IMR-90 (cell line): ENCODE data around the gene SIK3. TPM values are rescaled to one million over a fixed set of nuclear protein-coding genes. Genes with fewer than 3 reads are reported as not detected.

Experiments
- ATAC-seq: fragments of 200-7000 bp; cut with Tn5 transposase; 2 replicates; pipeline ENCODE4 v1.9.1; 2020; ENCODE audit warnings: low read depth, mild to moderate bottlenecking, moderate library complexity
- BruUV-seq: library from RNA; stranded (reverse); fragments of 400-500 nt; replicated peaks from 2 replicates; lab custom pipeline; 2021; lab: Mats Ljungman, UMichigan
- CTCF ChIA-PET: fragments of 300-600 bp; formaldehyde crosslinking; extraction: SDS; loops from one replicate; lab custom pipeline; 2021; ENCODE audit warnings: antibody characterized with exemption; lab: Yijun Ruan, JAX
- POLR2A ChIA-PET: fragments of 300-600 bp; sonication (Branson Sonifier 250); formaldehyde crosslinking; loops from one replicate; lab custom pipeline; 2022; ENCODE audit warnings: antibody characterized with exemption; ENCODE audit not compliant: unreplicated experiment; lab: Charles Lee
- DNase-seq: peaks from one replicate; pipeline ENCODE4 v3.0.0; 2013
- H2AFZ ChIP-seq: replicated peaks from 2 replicates; pipeline ENCODE3; 2013; ENCODE audit warnings: low read length, mild to moderate bottlenecking; ENCODE audit not compliant: poor library complexity
- H2AK5ac ChIP-seq: 2 replicates; pipeline ENCODE4 v1.6.1; 2013; ENCODE audit warnings: low read depth, low read length, inconsistent platforms
- H2AK9ac ChIP-seq: replicated peaks from 2 replicates; pipeline ENCODE3; 2013; ENCODE audit warnings: mild to moderate bottlenecking, low read depth, low read length, moderate library complexity; ENCODE audit not compliant: poor library complexity
- H2BK120ac ChIP-seq: 2 replicates; pipeline ENCODE4 v1.6.1; 2013; ENCODE audit warnings: low read depth, low read length, inconsistent platforms
- H2BK15ac ChIP-seq: 3 replicates; pipeline ENCODE4 v1.6.1; 2013; ENCODE audit warnings: low read depth, low read length, inconsistent platforms
- H2BK20ac ChIP-seq: 2 replicates; pipeline ENCODE4 v1.6.1; 2013; ENCODE audit warnings: low read depth, mild to moderate bottlenecking, inconsistent platforms, low read length, moderate library complexity
- H2BK5ac ChIP-seq: 2 replicates; pipeline ENCODE4 v1.6.1; 2013; ENCODE audit warnings: mild to moderate bottlenecking, low read depth, low read length, inconsistent platforms; ENCODE audit not compliant: poor library complexity, severe bottlenecking
- H3K14ac ChIP-seq: replicated peaks from 2 replicates; pipeline ENCODE4 v1.6.1; 2013; ENCODE audit warnings: low read depth, low read length, inconsistent platforms
- H3K18ac ChIP-seq: 2 replicates; pipeline ENCODE4 v1.6.1; 2013; ENCODE audit warnings: low read depth, low read length, control low read depth
- H3K23ac ChIP-seq: 2 replicates; pipeline ENCODE4 v1.6.1; 2013; ENCODE audit warnings: low read depth, low read length, inconsistent platforms
- H3K27ac ChIP-seq: 2 replicates; pipeline ENCODE4 v1.5.1; 2013; ENCODE audit warnings: mild to moderate bottlenecking, control low read depth, low read length; ENCODE audit not compliant: insufficient read depth
- H3K27me3 ChIP-seq: 2 replicates; pipeline ENCODE4 v1.6.1; 2013; ENCODE audit warnings: low read length; ENCODE audit not compliant: control insufficient read depth, insufficient read depth
- H3K36me3 ChIP-seq: 2 replicates; pipeline ENCODE4 v1.6.1; 2013; ENCODE audit warnings: low read length, mixed read lengths; ENCODE audit not compliant: control insufficient read depth, insufficient read depth
- H3K4ac ChIP-seq: 2 replicates; pipeline ENCODE4 v1.6.1; 2013; ENCODE audit warnings: low read depth, low read length, inconsistent platforms
- H3K4me1 ChIP-seq: 2 replicates; pipeline ENCODE4 v1.6.1; 2013; ENCODE audit warnings: low read length, mixed read lengths; ENCODE audit not compliant: control insufficient read depth, insufficient read depth
- H3K4me2 ChIP-seq: 2 replicates; pipeline ENCODE4 v1.6.1; 2013; ENCODE audit warnings: low read depth, mild to moderate bottlenecking, control low read depth, low read length, moderate library complexity
- H3K4me3 ChIP-seq: 2 replicates; pipeline ENCODE4 v1.5.1; 2013; ENCODE audit warnings: low read depth, mild to moderate bottlenecking, control low read depth, low read length, moderate library complexity; ENCODE audit not compliant: insufficient read depth
- H3K56ac ChIP-seq: 2 replicates; pipeline ENCODE4 v1.6.1; 2013; ENCODE audit warnings: low read length, inconsistent platforms; ENCODE audit not compliant: insufficient read depth; ENCODE audit errors: extremely low read depth
- H3K79me1 ChIP-seq, 2 experiments: 2 replicates each; pipeline ENCODE4 v1.6.1; 2013; ENCODE audit warnings: low read length in 2 of 2, inconsistent platforms in 1 of 2, low read depth in 1 of 2
- H3K9ac ChIP-seq: 2 replicates; pipeline ENCODE4 v1.6.1; 2013; ENCODE audit warnings: low read depth, low read length, control low read depth
- H3K9me1 ChIP-seq: 2 replicates; pipeline ENCODE4 v1.6.1; 2013; ENCODE audit warnings: low read length, inconsistent platforms; ENCODE audit not compliant: insufficient read depth
- H3K9me3 ChIP-seq: 2 replicates; pipeline ENCODE4 v1.6.1; 2013; ENCODE audit warnings: low read length; ENCODE audit not compliant: control insufficient read depth, insufficient read depth
- H4K20me1 ChIP-seq: 2 replicates; pipeline ENCODE4 v1.6.1; 2013; ENCODE audit warnings: low read length, inconsistent platforms; ENCODE audit not compliant: insufficient read depth
- H4K5ac ChIP-seq: 2 replicates; pipeline ENCODE4 v1.6.1; 2013; ENCODE audit warnings: mild to moderate bottlenecking, low read depth, low read length, control low read depth
- H4K8ac ChIP-seq, 2 experiments: 2 replicates each; pipeline ENCODE4 v1.6.1; 2013; ENCODE audit warnings: low read depth in 2 of 2, low read length in 2 of 2, control low read depth in 1 of 2, inconsistent platforms in 1 of 2
- H4K91ac ChIP-seq: 2 replicates; pipeline ENCODE4 v1.6.1; 2013; ENCODE audit warnings: low read depth, low read length, inconsistent platforms; ENCODE audit not compliant: insufficient read depth
- BHLHE40 ChIP-seq: fragments of 150-350 bp; IDR thresholded peaks from 2 replicates; pipeline ENCODE4 v1.6.1; 2016; ENCODE audit warnings: mild to moderate bottlenecking, low read depth, low read length
- CEBPB ChIP-seq: IDR thresholded peaks from 2 replicates; pipeline ENCODE4 v1.6.1; 2012; ENCODE audit warnings: low read depth, low read length, improper control_type of control experiment
- CHD1 ChIP-seq: IDR thresholded peaks from 2 replicates; pipeline ENCODE4 v1.6.1; 2012; ENCODE audit warnings: low read depth, low read length, improper control_type of control experiment
- FOS ChIP-seq: fragments of 150-350 bp; IDR thresholded peaks from 2 replicates; pipeline ENCODE4 v1.6.1; 2016; ENCODE audit warnings: low read depth, low read length
- MAFK ChIP-seq: IDR thresholded peaks from 2 replicates; pipeline ENCODE4 v1.6.1; 2012; ENCODE audit warnings: low read depth, low read length, improper control_type of control experiment
- MAZ ChIP-seq: IDR thresholded peaks from 2 replicates; pipeline ENCODE4 v1.6.1; 2012; ENCODE audit warnings: low read depth, mild to moderate bottlenecking, low read length, improper control_type of control experiment, moderate library complexity, borderline replicate concordance
- MXI1 ChIP-seq: IDR thresholded peaks from 2 replicates; pipeline ENCODE4 v1.6.1; 2012; ENCODE audit warnings: low read depth, mild to moderate bottlenecking, low read length, moderate library complexity, borderline replicate concordance
- NFE2L2 ChIP-seq: fragments of 150-350 bp; IDR thresholded peaks from 2 replicates; pipeline ENCODE4 v1.6.1; 2016; ENCODE audit warnings: low read depth, mild to moderate bottlenecking, low read length
- POLR2A ChIP-seq: IDR thresholded peaks from 2 replicates; pipeline ENCODE4 v1.6.1; 2012; ENCODE audit warnings: mild to moderate bottlenecking, low read depth, low read length
- RAD21 ChIP-seq: IDR thresholded peaks from 2 replicates; pipeline ENCODE4 v1.6.1; 2012; ENCODE audit warnings: low read length, improper control_type of control experiment
- RCOR1 ChIP-seq: IDR thresholded peaks from 2 replicates; pipeline ENCODE4 v1.6.1; 2012; ENCODE audit warnings: mild to moderate bottlenecking, low read length, improper control_type of control experiment; ENCODE audit not compliant: insufficient replicate concordance
- RFX5 ChIP-seq: IDR thresholded peaks from 2 replicates; pipeline ENCODE4 v1.8.0; 2012; ENCODE audit warnings: low read depth, mild to moderate bottlenecking, low read length, moderate library complexity
- SMC3 ChIP-seq: fragments of 150-350 bp; IDR thresholded peaks from 2 replicates; pipeline ENCODE4 v1.6.1; 2016; ENCODE audit warnings: low read depth, mild to moderate bottlenecking, antibody characterized with exemption, low read length, moderate library complexity
- USF2 ChIP-seq: fragments of 150-350 bp; IDR thresholded peaks from 2 replicates; pipeline ENCODE4 v1.6.1; 2017; ENCODE audit warnings: mild to moderate bottlenecking, antibody characterized with exemption, low read length, low read depth
- WGBS, 2 experiments: methylation state at CpG; one replicate each; pipeline versions ENCODE4 v1.1.5 to v1.1.7; 2013; ENCODE audit warnings: missing lambda C conversion rate in 2 of 2; ENCODE audit not compliant: insufficient read length in 1 of 2; ENCODE audit errors: extremely low coverage in 2 of 2; 5-methylcytosine and 5-hydroxymethylcytosine counted together
- dilution Hi-C: fragments of 300-500 bp; cut with HindIII; formaldehyde crosslinking; loops from one replicate; pipeline ENCODE4 v1.14.3; 2018; ENCODE audit warnings: low sequenced_read_pairs; ENCODE audit not compliant: unreplicated experiment
- in situ Hi-C: fragments of 300-500 bp; cut with MboI; formaldehyde crosslinking; loops from 3 replicates; pipeline ENCODE4 v1.14.3; 2019; ENCODE audit warnings: low sequenced_read_pairs, inconsistent platforms, mixed read lengths
- intact Hi-C: fragments of 100-400 bp; cut with micrococcal nuclease; formaldehyde crosslinking; loops from 2 replicates; pipeline ENCODE4 v1.10.0; 2022
- polyA plus RNA-seq, 3 experiments: library from polyadenylated mRNA; depleted of rRNA; stranded (reverse); fragments of >200 nt; gene quantifications; 2 replicates each; pipeline ENCODE4 v1.2.3, GENCODE V29; 2012; ENCODE audit warnings: low replicate concordance in 1 of 3
- total RNA-seq: library from RNA; depleted of rRNA; stranded (reverse); fragments of >200 nt; gene quantifications from 2 replicates; pipeline ENCODE4 v1.2.3, GENCODE V29; 2012
- TF ChIP-seq, protein P1 (sequence below): conservative IDR thresholded peaks from 2 replicates; pipeline ENCODE4 v1.5.1; 2012; ENCODE audit warnings: mild to moderate bottlenecking, low read depth, low read length, improper control_type of control experiment
- TF ChIP-seq, protein P2 (sequence below): fragments of 150-350 bp; IDR thresholded peaks from 2 replicates; pipeline ENCODE4 v1.6.1; 2016; ENCODE audit warnings: low read depth, mild to moderate bottlenecking, low read length, moderate library complexity, borderline replicate concordance

SIK3 gene
- total and polyA plus RNA-seq, 2 of the 4 experiments (the other 2 are of a cell fraction): 8.2 to 9.1 TPM

- Histone ChIP-seq H2BK15ac (no peak overlapping the region), H4K5ac (no peak overlapping the region), H4K91ac (no peak overlapping the region), H2AK5ac (no peak overlapping the region), H2BK5ac (no peak overlapping the region), H3K4me2 (no peak overlapping the region), H3K4ac (no peak overlapping the region), H3K27ac (no peak overlapping the region), H3K14ac (no peak overlapping the region), H3K9me1 (peaks cover 9% of the 10 kb centered on the region), H2AFZ (no peak overlapping the region), H3K36me3 (peaks cover 37% of the 10 kb centered on the region), H3K79me1 (0 out of 4 replicates have a peak, but pooled peaks cover 0 to 1% of the 10 kb centered on the region in 2 experiments), H3K9me3 (no peaks in the 10 kb centered on the region), H3K27me3 (no peaks in the 10 kb centered on the region), H2AK9ac (no peak overlapping the region), H3K9ac (no peak overlapping the region), H4K8ac (no peak overlapping the region), H3K4me3 (no peak overlapping the region), H4K20me1 (no peaks in the 10 kb centered on the region), H3K18ac (no peak overlapping the region), H3K23ac (no peak overlapping the region), H3K4me1 (peaks cover 12% of the 10 kb centered on the region), H3K56ac (no peak overlapping the region), H2BK120ac (no peak overlapping the region), H2BK20ac (no peak overlapping the region)
- WGBS, 2 experiments: no CpG with 5 or more reads among the region's 1 CpG
- DNase-seq (peak; percentile 37), ATAC-seq (no peak; the same call in 1 of the 2 replicates)
- intact Hi-C loops: no loop called here
- no TSS peak for BruUV-seq
- POLR2A ChIA-PET: no interaction called here
- CTCF ChIA-PET: no interaction called here
- dilution Hi-C loops: no loop called here
- TF ChIP-seq CEBPB: no peak
- no peak for TF ChIP-seq RFX5
- TF ChIP-seq RCOR1: no peak
- TF ChIP-seq BHLHE40: no peak
- TF ChIP-seq MXI1: no peak
- no peak for TF ChIP-seq CHD1
- TF ChIP-seq FOS: no peak
- no peak for TF ChIP-seq SMC3
- no peak for TF ChIP-seq NFE2L2
- TF ChIP-seq, protein P1, sequence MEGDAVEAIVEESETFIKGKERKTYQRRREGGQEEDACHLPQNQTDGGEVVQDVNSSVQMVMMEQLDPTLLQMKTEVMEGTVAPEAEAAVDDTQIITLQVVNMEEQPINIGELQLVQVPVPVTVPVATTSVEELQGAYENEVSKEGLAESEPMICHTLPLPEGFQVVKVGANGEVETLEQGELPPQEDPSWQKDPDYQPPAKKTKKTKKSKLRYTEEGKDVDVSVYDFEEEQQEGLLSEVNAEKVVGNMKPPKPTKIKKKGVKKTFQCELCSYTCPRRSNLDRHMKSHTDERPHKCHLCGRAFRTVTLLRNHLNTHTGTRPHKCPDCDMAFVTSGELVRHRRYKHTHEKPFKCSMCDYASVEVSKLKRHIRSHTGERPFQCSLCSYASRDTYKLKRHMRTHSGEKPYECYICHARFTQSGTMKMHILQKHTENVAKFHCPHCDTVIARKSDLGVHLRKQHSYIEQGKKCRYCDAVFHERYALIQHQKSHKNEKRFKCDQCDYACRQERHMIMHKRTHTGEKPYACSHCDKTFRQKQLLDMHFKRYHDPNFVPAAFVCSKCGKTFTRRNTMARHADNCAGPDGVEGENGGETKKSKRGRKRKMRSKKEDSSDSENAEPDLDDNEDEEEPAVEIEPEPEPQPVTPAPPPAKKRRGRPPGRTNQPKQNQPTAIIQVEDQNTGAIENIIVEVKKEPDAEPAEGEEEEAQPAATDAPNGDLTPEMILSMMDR: no peak
- TF ChIP-seq MAFK: no peak
- no peak for TF ChIP-seq USF2
- TF ChIP-seq RAD21: no peak
- TF ChIP-seq, protein P2, sequence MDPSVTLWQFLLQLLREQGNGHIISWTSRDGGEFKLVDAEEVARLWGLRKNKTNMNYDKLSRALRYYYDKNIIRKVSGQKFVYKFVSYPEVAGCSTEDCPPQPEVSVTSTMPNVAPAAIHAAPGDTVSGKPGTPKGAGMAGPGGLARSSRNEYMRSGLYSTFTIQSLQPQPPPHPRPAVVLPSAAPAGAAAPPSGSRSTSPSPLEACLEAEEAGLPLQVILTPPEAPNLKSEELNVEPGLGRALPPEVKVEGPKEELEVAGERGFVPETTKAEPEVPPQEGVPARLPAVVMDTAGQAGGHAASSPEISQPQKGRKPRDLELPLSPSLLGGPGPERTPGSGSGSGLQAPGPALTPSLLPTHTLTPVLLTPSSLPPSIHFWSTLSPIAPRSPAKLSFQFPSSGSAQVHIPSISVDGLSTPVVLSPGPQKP: no peak
- no peak for TF ChIP-seq MAZ
- no peak for TF ChIP-seq POLR2A
- in situ Hi-C loops: no loop called here
Measured at GRCh38 chr11:116865696-116866095, 232.5 kb downstream of the SIK3 start.
